Caki2 (cell line): ENCODE measurements around the gene CUL2. TPM values are rescaled to one million over a fixed set of nuclear protein-coding genes. Genes with fewer than 3 reads are reported as not detected.
"Not testable (repeated sequence)": the region's sequence is repeated elsewhere in the genome, so short reads cannot be mapped to it uniquely, and the experiment has no call there.

Experiments
- DNase-seq: peaks from one replicate; pipeline ENCODE4 v3.0.0-alpha.2; 2015; ENCODE audit warnings: low read depth
- in situ Hi-C: cut with HindIII; loops from 2 replicates; pipeline ENCODE4 v1.10.0; 2016; ENCODE audit warnings: low sequenced_read_pairs, low pct_unique_long_range_greater_than_20kb, mixed read lengths
- total RNA-seq: library from RNA; depleted of rRNA; stranded (reverse); fragments of >200 nt; shearing (Covaris generic); gene quantifications from 2 replicates; pipeline ENCODE4 v1.2.3, GENCODE V29; 2014; ENCODE audit warnings: low replicate concordance

CUL2 gene
- total RNA-seq, 1 experiment from 2014 or later: 10.4 TPM

GRCh38 chr10:34996843-34997242, 93.3 kb downstream of the CUL2 start:
- in situ Hi-C loops: no loop called here
- no peak for DNase-seq

- in situ Hi-C loops: no loop called here
- no peak for DNase-seq
Observed at GRCh38 chr10:34995925-34996324, 94.2 kb downstream of the CUL2 start.

- in situ Hi-C loops: no loop called here
- DNase-seq: peak; percentile 78
Observed at GRCh38 chr10:34994565-34995142, 95.5 kb downstream of the CUL2 start.

- in situ Hi-C loops: no loop called here
Observed at GRCh38 chr10:34993782-34994181, 96.4 kb downstream of the CUL2 start.

GRCh38 chr10:34991117-34991516, 99.0 kb downstream of the CUL2 start:
- in situ Hi-C loops: not testable (repeated sequence)

More at GRCh38 chr10:34993782-34994181, 96.4 kb downstream of the CUL2 start:
- DNase-seq: no peak

GRCh38 chr10:34988397-34989067, 101.6 kb downstream of the CUL2 start:
- DNase-seq: no peak
- in situ Hi-C loops: no loop called here

More at GRCh38 chr10:34991117-34991516, 99.0 kb downstream of the CUL2 start:
- not testable (repeated sequence) for DNase-seq

GRCh38 chr10:34985823-34986222, 104.3 kb downstream of the CUL2 start:
- peak; percentile 28 for DNase-seq
- in situ Hi-C loops: no loop called here

GRCh38 chr10:34985146-34985545, 105.0 kb downstream of the CUL2 start:
- DNase-seq: no peak
- in situ Hi-C loops: no loop called here

GRCh38 chr10:34981844-34982243, 108.3 kb downstream of the CUL2 start:
- DNase-seq: no peak
- in situ Hi-C loops: no loop called here

GRCh38 chr10:34979938-34980337, 110.2 kb downstream of the CUL2 start:
- DNase-seq: no peak
- in situ Hi-C loops: no loop called here

- DNase-seq: no peak
- in situ Hi-C loops: no loop called here
Observed at GRCh38 chr10:34978080-34978479, 112.1 kb downstream of the CUL2 start.

GRCh38 chr10:34976380-34976910, 113.7 kb downstream of the CUL2 start:
- in situ Hi-C loops, DNase-seq: not testable (repeated sequence)

- in situ Hi-C loops, DNase-seq: not testable (repeated sequence)
Observed at GRCh38 chr10:34974364-34975065, 115.6 kb downstream of the CUL2 start.

GRCh38 chr10:34973757-34974156, 116.4 kb downstream of the CUL2 start:
- DNase-seq, in situ Hi-C loops: not testable (repeated sequence)

GRCh38 chr10:34973121-34973520, 117.0 kb downstream of the CUL2 start:
- DNase-seq, in situ Hi-C loops: not testable (repeated sequence)

GRCh38 chr10:34972591-34972990, 117.5 kb downstream of the CUL2 start:
- in situ Hi-C loops, DNase-seq: not testable (repeated sequence)

- in situ Hi-C loops: not testable (repeated sequence)
Observed at GRCh38 chr10:34971606-34972334, 118.4 kb downstream of the CUL2 start.

GRCh38 chr10:34969171-34969570, 121.0 kb downstream of the CUL2 start:
- DNase-seq: no peak
- in situ Hi-C loops: no loop called here

More at GRCh38 chr10:34971606-34972334, 118.4 kb downstream of the CUL2 start:
- DNase-seq: peak; percentile 12
